Endometrial microvascular endothelial cells (primary cell): ENCODE measurements around the gene SIPA1L3. TPM values are rescaled to one million over a fixed set of nuclear protein-coding genes. Genes with fewer than 3 reads are reported as not detected.

Experiments used
- in situ Hi-C: cut with HindIII; loops from 2 replicates; pipeline ENCODE4 v1.10.0; 2017; ENCODE audit warnings: low sequenced_read_pairs, low pct_unique_long_range_greater_than_20kb; ENCODE audit errors: inconsistent ontology term
- total RNA-seq: library from RNA; depleted of rRNA; stranded (reverse); fragments of >200 nt; gene quantifications from one replicate; pipeline ENCODE4 v1.2.3, GENCODE V29; 2015; ENCODE audit errors: inconsistent ontology term

Gene SIPA1L3
- total RNA-seq, 1 donor from 2014 or later: 31.5 TPM

GRCh38 chr19:37936166-37936565 lies 29.2 kb downstream of the SIPA1L3 start:
- in situ Hi-C loops: no loop called here

DNA sequence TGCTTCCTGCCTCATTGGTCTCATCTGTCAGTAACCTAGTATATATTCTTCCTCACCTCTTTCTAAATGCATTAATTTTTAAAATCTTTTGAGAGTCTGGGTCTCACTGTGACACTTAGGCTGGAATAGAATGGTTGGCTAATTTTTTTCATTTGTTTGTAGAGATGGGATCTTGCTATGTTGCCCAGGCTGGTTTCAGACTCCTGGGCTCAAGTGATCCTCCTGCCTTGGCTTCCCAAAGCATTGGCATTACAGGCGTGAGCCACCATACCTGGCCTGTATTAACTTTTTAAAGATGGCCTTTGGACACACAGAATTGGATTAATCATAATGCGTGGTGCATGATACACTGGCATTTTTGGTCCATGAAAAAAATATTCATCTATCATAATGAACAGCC lies 29.9 kb downstream of the SIPA1L3 start:
- in situ Hi-C loops: no loop called here

- in situ Hi-C loops: no loop called here
Measured at GRCh38 chr19:37938353-37938752, 31.3 kb downstream of the SIPA1L3 start.

- in situ Hi-C loops: no loop called here
Measured at GRCh38 chr19:37941782-37942515, 34.9 kb downstream of the SIPA1L3 start.

- in situ Hi-C loops: no loop called here
Measured at GRCh38 chr19:37942516-37942902, 35.5 kb downstream of the SIPA1L3 start.

- in situ Hi-C loops: no loop called here
Measured at GRCh38 chr19:37943480-37943879, 36.5 kb downstream of the SIPA1L3 start.

DNA sequence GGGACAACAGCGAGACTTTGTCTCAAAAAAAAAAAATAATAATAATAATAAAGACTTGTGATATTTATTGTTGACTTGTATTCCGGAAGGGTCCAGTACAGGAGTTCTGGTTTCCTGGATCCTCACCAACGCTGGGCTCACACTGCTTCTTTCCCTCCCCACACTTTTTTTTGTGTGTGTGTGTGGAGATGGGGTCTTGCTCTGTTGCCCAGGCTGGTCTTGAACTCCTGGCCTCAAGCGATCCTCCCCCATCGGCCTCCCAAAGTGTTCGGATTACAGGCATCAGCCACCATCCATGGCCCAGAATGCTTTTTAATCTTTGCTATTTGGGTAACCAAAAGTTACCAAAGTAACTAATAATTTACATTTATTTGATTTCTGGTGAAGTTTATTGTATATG lies 39.1 kb downstream of the SIPA1L3 start:
- in situ Hi-C loops: no loop called here

DNA sequence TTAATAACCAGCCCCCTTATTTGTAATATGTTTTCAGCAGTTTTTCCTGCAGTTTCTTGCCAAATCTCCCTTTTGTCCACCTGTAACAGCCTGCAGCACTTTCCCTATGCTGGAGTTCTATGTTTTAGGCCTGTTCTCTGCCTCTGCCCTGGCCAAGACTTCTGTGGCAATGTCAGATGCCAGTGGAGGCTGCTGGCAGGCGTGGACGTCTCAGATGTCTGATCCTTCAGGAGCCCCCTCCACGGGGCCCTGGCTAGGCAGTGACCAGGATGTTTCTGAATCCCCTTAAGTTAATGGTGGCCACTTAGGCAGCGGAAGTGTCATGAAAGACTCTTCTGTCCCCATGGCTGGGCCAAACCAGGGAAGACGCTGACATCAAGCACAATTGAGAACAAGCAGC lies 40.8 kb downstream of the SIPA1L3 start:
- in situ Hi-C loops: no loop called here

- in situ Hi-C loops: no loop called here
Measured at GRCh38 chr19:37948362-37948761, 41.4 kb downstream of the SIPA1L3 start.

DNA sequence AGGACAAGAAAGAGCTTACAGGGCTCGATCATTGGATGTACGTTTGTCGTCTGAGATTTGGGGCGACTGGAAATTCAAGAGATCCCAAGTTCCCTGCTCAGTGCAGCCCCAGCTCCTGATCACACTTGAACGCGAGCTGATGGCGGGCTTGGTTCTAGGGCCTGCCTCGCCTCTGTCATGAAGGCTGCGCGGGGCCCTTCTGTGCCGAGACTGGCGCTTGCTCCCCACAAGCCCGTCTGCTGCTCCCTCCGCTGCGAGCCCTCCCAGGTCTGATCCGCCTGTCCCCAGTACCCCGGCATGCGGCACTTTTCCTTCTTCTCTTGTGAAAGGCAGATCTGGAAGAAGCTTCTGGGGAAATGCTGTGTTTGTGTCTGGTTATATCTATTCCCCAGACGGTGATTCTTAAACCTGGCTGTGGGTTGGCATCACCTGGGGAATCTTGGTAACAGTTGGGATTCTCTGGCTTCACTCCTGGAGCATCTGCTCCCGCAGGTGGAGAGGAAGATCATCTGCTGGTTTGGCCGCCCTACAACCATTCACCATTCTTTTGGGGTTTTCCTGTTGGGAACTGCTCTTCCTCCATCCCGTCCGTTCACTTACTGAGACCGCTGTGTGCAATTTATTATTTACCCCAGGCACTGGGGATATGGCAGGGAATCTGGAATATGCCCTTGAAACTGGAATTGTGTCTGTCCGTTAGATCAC lies 43.6 kb downstream of the SIPA1L3 start:
- in situ Hi-C loops: loop anchor here (25.0 kb wide), 1 partner anchor 187 kb away; no protein-coding TSS in a partner anchor

DNA sequence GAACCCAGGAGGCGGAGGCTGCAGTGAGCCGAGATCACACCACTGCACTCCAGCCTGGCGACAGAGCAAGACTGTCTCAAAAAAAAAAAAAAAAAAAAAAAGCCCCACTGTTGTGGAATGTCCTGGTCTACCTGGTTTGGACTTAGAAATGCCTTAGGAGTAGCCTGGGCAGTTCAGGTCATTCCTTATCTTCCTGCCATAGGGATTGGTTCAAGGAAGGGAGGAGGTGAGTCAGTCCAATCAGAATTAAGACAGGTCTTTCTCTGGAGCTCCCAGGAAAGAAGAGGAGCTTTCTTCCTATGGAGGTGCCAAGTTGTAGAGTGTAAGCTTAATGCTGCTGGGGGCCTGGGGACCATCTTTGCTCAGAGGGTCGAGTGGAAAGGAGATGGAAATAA lies 44.8 kb downstream of the SIPA1L3 start:
- in situ Hi-C loops: loop anchor here (25.0 kb wide), 1 partner anchor 185 kb away; no protein-coding TSS in a partner anchor

DNA sequence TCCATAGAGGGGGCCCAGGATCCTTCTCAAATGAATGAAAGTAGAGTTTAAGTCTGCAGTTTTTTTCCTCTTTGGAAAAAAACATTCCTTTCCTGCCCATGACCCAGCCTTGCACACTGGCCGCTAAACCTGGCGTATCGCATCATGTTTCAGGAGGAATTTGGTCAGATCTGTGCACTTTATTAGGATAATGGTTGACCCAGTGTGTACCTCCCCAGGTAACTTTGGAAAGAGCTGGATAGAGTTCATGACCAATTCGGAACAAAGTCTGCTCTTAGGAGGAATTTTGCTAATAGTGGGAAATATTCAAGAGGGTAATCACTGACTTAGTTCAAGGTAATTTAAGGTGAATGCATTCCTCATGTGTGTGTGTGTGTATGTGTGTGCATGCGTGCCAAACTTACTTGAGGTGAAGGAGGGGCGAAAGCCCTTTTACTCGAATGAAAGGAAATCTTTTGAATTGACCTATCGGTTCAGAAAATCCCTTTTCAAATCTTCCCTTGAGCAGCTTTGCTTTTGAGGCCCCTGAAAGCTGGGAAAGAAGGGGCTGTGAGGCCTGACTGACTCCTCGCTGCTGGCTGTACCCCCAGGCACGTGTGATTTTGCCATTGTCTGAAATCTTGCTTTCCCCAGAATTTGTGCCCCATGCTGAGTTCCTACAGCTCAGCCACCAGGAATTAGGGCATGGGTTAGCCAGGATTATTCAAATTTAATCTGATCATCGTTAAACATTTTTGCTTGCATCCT lies 46.3 kb downstream of the SIPA1L3 start:
- in situ Hi-C loops: loop anchor here (25.0 kb wide), 1 partner anchor 184 kb away; no protein-coding TSS in a partner anchor

GRCh38 chr19:37953918-37954303 lies 46.9 kb downstream of the SIPA1L3 start:
- in situ Hi-C loops: loop anchor here (25.0 kb wide), 1 partner anchor 183 kb away; no protein-coding TSS in a partner anchor

DNA sequence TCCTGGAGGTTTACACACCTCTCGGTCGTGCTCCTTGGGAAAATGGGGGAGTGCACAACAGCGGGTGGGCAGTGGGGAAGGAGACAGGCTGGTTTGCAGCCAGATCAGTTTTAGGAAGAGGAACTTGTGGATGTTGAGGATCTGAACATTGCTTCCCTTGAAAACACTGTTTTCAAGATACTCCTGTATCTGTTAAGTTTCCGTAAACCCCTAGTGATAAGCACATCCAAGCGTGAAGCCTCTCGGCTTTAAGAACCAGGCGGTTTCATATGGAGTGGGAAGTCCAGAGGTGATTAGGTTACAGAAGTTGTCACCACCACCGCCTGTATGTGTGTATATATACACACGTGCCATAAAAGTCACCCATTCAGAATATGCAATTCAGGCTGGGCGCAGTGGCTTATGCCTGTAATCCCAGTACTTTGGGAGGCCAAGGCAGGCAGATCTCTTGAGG lies 47.4 kb downstream of the SIPA1L3 start:
- in situ Hi-C loops: loop anchor here (25.0 kb wide), 1 partner anchor 183 kb away; no protein-coding TSS in a partner anchor

DNA sequence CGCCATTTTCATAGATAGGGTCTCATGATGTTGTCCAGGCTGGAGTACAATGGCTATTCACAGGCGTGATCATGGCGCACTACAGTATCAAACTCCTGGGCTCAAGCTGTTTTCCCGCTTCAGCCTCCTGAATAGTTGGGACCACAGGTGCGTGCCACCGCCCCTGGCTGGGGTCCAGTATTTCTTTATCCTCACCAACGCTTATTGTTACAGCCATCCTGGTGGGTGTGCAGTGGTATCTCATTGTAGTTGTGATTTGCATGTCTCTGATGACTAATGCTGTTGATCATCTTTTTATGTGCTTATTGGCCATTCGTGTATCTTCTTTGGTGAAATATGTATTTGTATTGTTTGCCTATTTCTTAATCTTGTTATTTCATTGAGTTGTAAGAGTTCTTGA lies 49.0 kb downstream of the SIPA1L3 start:
- in situ Hi-C loops: loop anchor here (25.0 kb wide), 1 partner anchor 181 kb away; no protein-coding TSS in a partner anchor

DNA sequence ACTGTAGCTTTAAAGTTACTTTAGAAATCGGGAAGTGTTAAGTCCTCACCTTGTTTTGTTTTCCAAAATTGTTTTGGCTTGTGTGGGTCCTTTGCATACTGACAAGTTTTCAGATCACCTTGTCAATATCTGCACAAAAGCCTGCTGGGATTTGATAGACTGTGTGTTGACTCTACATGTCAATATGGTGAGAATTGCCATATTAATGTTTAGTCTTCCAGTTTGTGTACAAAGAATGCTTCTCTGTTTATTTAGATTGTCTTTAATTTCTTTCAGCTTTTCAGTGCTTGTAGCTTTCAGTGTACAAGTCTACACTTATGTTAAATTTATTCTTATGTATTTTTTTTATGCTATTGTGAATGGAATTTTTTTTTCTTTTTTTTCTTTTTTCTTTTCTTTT lies 50.2 kb downstream of the SIPA1L3 start:
- in situ Hi-C loops: loop anchor here (25.0 kb wide), 1 partner anchor 180 kb away; no protein-coding TSS in a partner anchor

DNA sequence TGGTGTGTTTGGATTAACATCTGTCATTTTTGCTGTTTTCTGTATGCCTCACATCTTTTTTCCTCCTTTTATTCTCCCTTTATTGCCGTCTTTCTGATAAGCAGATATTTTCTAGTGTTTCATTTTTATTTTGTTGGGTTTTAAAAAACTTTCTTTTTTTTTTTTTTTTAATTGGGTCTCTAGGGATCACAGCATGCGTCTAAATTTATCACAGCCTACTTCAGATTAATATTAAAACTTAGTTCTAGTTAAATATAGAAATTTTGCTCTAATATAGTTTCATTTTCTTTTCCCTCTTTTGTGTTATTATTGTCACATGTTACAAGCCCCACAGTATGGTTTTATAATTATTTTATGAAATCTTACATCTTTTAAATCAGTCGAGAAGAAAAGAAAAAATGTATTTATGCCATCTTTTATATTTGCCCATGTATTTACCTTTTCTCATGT lies 52.7 kb downstream of the SIPA1L3 start:
- in situ Hi-C loops: loop anchor here (25.0 kb wide), 1 partner anchor 178 kb away; no protein-coding TSS in a partner anchor

DNA sequence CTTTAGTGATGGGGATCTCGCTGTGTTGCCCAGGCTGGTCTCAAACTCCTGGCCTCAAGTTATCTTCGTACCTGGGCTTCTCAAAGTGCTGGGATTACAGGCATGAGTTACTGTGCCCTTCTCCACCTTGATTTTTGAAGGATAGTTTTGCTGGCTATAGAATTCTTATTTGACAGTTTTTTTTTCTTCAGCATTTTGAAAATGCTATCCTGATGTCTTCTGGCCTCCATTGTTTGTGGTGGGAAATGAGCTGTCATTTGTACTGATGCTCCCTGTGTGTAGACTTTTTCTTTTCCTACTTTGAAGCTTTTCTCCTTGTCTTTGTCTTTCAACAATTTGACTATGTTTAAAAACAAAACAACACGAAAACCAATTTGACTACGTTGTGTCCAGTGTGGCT lies 54.2 kb downstream of the SIPA1L3 start:
- in situ Hi-C loops: loop anchor here (25.0 kb wide), 1 partner anchor 176 kb away; no protein-coding TSS in a partner anchor
